GM23338 (cell line): ENCODE results near the gene OR4X1. TPM values are rescaled to one million over a fixed set of nuclear protein-coding genes. Genes with fewer than 3 reads are reported as not detected.

Experiments used
- ATAC-seq: fragments of 200-7000 bp; cut with Tn5 transposase; 3 replicates; pipeline ENCODE4 v1.9.1; 2020
- DNase-seq: peaks from one replicate; pipeline ENCODE4 v3.0.0-alpha.2; 2015; ENCODE audit warnings: low spot score
- H2AFZ ChIP-seq: fragments of 200-600 bp; sonication (generic); 2 replicates; pipeline ENCODE4 v1.8.0; 2016; ENCODE audit warnings: antibody characterized with exemption, mild to moderate bottlenecking, moderate library complexity
- H3F3A ChIP-seq: fragments of 200-600 bp; sonication (generic); replicated peaks from 2 replicates; pipeline ENCODE4 v1.8.0; 2017; ENCODE audit warnings: antibody characterized with exemption, mixed run types, low read depth
- H3K27ac ChIP-seq: fragments of 200-600 bp; sonication (generic); 2 replicates; pipeline ENCODE4 v1.6.1; 2016; ENCODE audit warnings: low read depth
- H3K27me3 ChIP-seq: fragments of 200-600 bp; sonication (generic); 2 replicates; pipeline ENCODE4 v1.8.0; 2016; ENCODE audit warnings: mild to moderate bottlenecking, mixed run types, moderate library complexity; ENCODE audit not compliant: insufficient read depth
- H3K36me3 ChIP-seq: fragments of 200-600 bp; sonication (generic); 2 replicates; pipeline ENCODE4 v1.8.0; 2016; ENCODE audit warnings: mild to moderate bottlenecking; ENCODE audit not compliant: insufficient read depth
- H3K4me1 ChIP-seq: fragments of 200-600 bp; sonication (generic); 2 replicates; pipeline ENCODE4 v1.8.0; 2016; ENCODE audit warnings: mild to moderate bottlenecking, moderate library complexity; ENCODE audit not compliant: insufficient read depth
- H3K4me2 ChIP-seq: fragments of 200-600 bp; sonication (generic); 2 replicates; pipeline ENCODE4 v1.7.1; 2017; ENCODE audit warnings: mixed run types
- H3K4me3 ChIP-seq: fragments of 200-600 bp; sonication (generic); 2 replicates; pipeline ENCODE4 v1.6.1; 2016; ENCODE audit warnings: mixed run types
- H3K79me2 ChIP-seq: fragments of 200-600 bp; sonication (generic); replicated peaks from 2 replicates; pipeline ENCODE4 v1.8.0; 2017; ENCODE audit warnings: mild to moderate bottlenecking; ENCODE audit not compliant: insufficient read depth
- H3K9me2 ChIP-seq: fragments of 200-600 bp; sonication (generic); 2 replicates; pipeline ENCODE4 v1.8.0; 2017; ENCODE audit not compliant: insufficient read depth
- H4K20me1 ChIP-seq: fragments of 200-600 bp; sonication (generic); replicated peaks from 2 replicates; pipeline ENCODE4 v1.8.0; 2017; ENCODE audit warnings: mild to moderate bottlenecking; ENCODE audit not compliant: insufficient read depth
- H3K27ac Mint-ChIP-seq: 2 replicates; pipeline ENCODE4 v1.8.0; 2020; ENCODE audit warnings: inconsistent platforms, mild to moderate bottlenecking, moderate library complexity, mixed read lengths
- H3K27me3 Mint-ChIP-seq: 3 replicates; pipeline ENCODE4 v1.8.0; 2022; ENCODE audit warnings: low read depth, mild to moderate bottlenecking, moderate library complexity, mixed read lengths, inconsistent platforms; ENCODE audit not compliant: insufficient read depth, poor library complexity
- H3K36me3 Mint-ChIP-seq: 3 replicates; pipeline ENCODE4 v1.8.0; 2021; ENCODE audit warnings: low read depth, mild to moderate bottlenecking, inconsistent platforms, moderate library complexity, mixed read lengths
- H3K4me1 Mint-ChIP-seq: 3 replicates; pipeline ENCODE4 v1.8.0; 2020; ENCODE audit warnings: mild to moderate bottlenecking, inconsistent platforms, mixed read lengths
- H3K4me3 Mint-ChIP-seq: 3 replicates; pipeline ENCODE4 v1.8.0; 2021; ENCODE audit warnings: moderate library complexity, mild to moderate bottlenecking, inconsistent platforms, mixed read lengths
- H3K9me3 Mint-ChIP-seq: 3 replicates; pipeline ENCODE4 v1.8.0; 2020; ENCODE audit warnings: moderate library complexity, mild to moderate bottlenecking, inconsistent platforms, mixed read lengths
- CREB1 ChIP-seq: fragments of 250-450 bp; sonication (Bioruptor Pico); IDR thresholded peaks from 2 replicates; pipeline ENCODE4 v1.5.0; 2020; ENCODE audit warnings: low read depth, mild to moderate bottlenecking, moderate library complexity
- EZH2 ChIP-seq: fragments of 200-600 bp; sonication (generic); IDR thresholded peaks from one replicate; pipeline ENCODE4 v1.8.0; 2017; ENCODE audit warnings: antibody characterized with exemption, mild to moderate bottlenecking, low read depth; ENCODE audit not compliant: unreplicated experiment
- EZH2phosphoT487 ChIP-seq: fragments of 200-600 bp; sonication (generic); IDR thresholded peaks from one replicate; pipeline ENCODE4 v1.8.1; 2018; ENCODE audit warnings: antibody characterized with exemption; ENCODE audit not compliant: unreplicated experiment
- JUNB ChIP-seq: IDR thresholded peaks from one replicate; pipeline ENCODE4 v1.6.1; 2016; ENCODE audit warnings: antibody characterized with exemption; ENCODE audit not compliant: unreplicated experiment
- NANOG ChIP-seq: IDR thresholded peaks from 2 replicates; pipeline ENCODE4 v1.6.1; 2016; ENCODE audit warnings: antibody characterized with exemption, borderline replicate concordance
- POLR2AphosphoS5 ChIP-seq: IDR thresholded peaks from 2 replicates; pipeline ENCODE4 v1.6.1; 2016; ENCODE audit warnings: antibody characterized with exemption, low read depth
- REST ChIP-seq: IDR thresholded peaks from one replicate; pipeline ENCODE4 v1.6.1; 2018; ENCODE audit warnings: antibody characterized with exemption; ENCODE audit not compliant: unreplicated experiment
- STAT1 ChIP-seq: IDR thresholded peaks from one replicate; pipeline ENCODE4 v1.6.1; 2016; ENCODE audit warnings: antibody characterized with exemption; ENCODE audit not compliant: unreplicated experiment
- ZNF114 ChIP-seq: fragments of 250-450 bp; sonication (Bioruptor Pico); IDR thresholded peaks from 2 replicates; pipeline ENCODE4 v1.5.0; 2020; ENCODE audit warnings: mild to moderate bottlenecking, moderate library complexity
- ZNF331 ChIP-seq: fragments of 250-450 bp; sonication (Bioruptor Pico); IDR thresholded peaks from 2 replicates; pipeline ENCODE4 v1.5.0; 2020; ENCODE audit warnings: low read depth, mild to moderate bottlenecking, moderate library complexity
- ZNF462 ChIP-seq: fragments of 250-450 bp; sonication (Bioruptor Pico); IDR thresholded peaks from 2 replicates; pipeline ENCODE4 v1.5.0; 2020; ENCODE audit warnings: mild to moderate bottlenecking, moderate library complexity
- polyA plus RNA-seq: library from polyadenylated mRNA; unstranded; fragments of >200 nt; fragmentation: Nextera tagmentation; extraction: Ambion mirVana; gene quantifications from 2 replicates; pipeline ENCODE4 v1.2.1, GENCODE V29; 2016
- total RNA-seq: library from RNA; depleted of rRNA; stranded (reverse); fragments of >200 nt; shearing (Covaris generic); gene quantifications from 2 replicates; pipeline ENCODE4 v1.2.3, GENCODE V29; 2014
- TF ChIP-seq, protein P1 (sequence below), 2 experiments: fragments of 200-600 bp in 1 of 2; sonication (generic) in 1 of 2; conservative IDR thresholded peaks; 2 replicates each; pipeline versions ENCODE4 v1.5.1 to v1.6.1; 2016 to 2017; ENCODE audit warnings: antibody characterized with exemption in 2 of 2, low read depth in 2 of 2, mild to moderate bottlenecking in 2 of 2, moderate library complexity in 1 of 2
- TF ChIP-seq, protein P2 (sequence below): IDR thresholded peaks from 2 replicates; pipeline ENCODE4 v1.6.1; 2016; ENCODE audit warnings: antibody characterized with exemption

Gene OR4X1
- total and polyA plus RNA-seq, 2 experiments from 2014 or later = not detected

DNA sequence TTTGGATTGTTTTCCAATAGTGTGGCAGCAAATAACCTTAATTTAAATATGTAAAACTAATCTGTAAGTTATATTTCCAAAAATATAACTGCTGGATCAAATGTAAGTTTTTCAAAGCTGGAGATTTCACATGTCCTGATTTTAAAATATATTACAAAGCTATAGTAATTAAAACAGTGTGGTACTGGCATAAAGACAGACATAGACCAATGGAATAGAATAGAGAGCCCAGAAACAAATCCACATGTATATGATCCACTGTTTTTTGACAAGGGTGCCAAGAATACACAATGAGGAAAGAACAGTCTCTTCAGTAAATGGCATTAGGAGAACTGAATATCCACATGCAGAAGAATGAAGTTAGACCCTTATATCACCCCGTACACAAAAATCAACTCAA lies 14.8 kb upstream of the OR4X1 start (continued):
- TF ChIP-seq REST (no peak), EZH2 (no peak), ZNF331 (no peak), POLR2AphosphoS5 (no peak), NANOG (no peak)

- peaks cover 25% of the 10 kb centered on the region for H3K36me3 Mint-ChIP-seq
- H3K79me2 ChIP-seq = no peaks in the 10 kb centered on the region
- no peaks in the 10 kb centered on the region for H3K4me1 ChIP-seq
- no peak for TF ChIP-seq ZNF462 (CRISPR knock-in tag)
- TF ChIP-seq JUNB = no peak
- no peak for TF ChIP-seq EZH2
- no peak for TF ChIP-seq ZNF114 (CRISPR knock-in tag)
- no peak for TF ChIP-seq ZNF331
- TF ChIP-seq, protein P1, sequence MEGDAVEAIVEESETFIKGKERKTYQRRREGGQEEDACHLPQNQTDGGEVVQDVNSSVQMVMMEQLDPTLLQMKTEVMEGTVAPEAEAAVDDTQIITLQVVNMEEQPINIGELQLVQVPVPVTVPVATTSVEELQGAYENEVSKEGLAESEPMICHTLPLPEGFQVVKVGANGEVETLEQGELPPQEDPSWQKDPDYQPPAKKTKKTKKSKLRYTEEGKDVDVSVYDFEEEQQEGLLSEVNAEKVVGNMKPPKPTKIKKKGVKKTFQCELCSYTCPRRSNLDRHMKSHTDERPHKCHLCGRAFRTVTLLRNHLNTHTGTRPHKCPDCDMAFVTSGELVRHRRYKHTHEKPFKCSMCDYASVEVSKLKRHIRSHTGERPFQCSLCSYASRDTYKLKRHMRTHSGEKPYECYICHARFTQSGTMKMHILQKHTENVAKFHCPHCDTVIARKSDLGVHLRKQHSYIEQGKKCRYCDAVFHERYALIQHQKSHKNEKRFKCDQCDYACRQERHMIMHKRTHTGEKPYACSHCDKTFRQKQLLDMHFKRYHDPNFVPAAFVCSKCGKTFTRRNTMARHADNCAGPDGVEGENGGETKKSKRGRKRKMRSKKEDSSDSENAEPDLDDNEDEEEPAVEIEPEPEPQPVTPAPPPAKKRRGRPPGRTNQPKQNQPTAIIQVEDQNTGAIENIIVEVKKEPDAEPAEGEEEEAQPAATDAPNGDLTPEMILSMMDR (conservative IDR thresholded peaks at IDR 0.05; ENCODE audit: low read depth in 2 of 2) = no peak
- TF ChIP-seq EZH2phosphoT487 = no peak
- TF ChIP-seq NANOG = no peak
- TF ChIP-seq, protein P2, sequence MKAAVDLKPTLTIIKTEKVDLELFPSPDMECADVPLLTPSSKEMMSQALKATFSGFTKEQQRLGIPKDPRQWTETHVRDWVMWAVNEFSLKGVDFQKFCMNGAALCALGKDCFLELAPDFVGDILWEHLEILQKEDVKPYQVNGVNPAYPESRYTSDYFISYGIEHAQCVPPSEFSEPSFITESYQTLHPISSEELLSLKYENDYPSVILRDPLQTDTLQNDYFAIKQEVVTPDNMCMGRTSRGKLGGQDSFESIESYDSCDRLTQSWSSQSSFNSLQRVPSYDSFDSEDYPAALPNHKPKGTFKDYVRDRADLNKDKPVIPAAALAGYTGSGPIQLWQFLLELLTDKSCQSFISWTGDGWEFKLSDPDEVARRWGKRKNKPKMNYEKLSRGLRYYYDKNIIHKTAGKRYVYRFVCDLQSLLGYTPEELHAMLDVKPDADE = no peak
- no peak for TF ChIP-seq CREB1 (CRISPR knock-in tag)
- TF ChIP-seq STAT1 = no peak
These were observed 2.1 kb upstream of the OR4X1 start for GRCh38 chr11:48261600-48261999.

More at GRCh38 chr11:48261600-48261999, 2.1 kb upstream of the OR4X1 start:
- Mint-ChIP-seq H3K27me3 (peaks cover 4% of the 10 kb centered on the region), H3K9me3 (peaks cover 90% of the 10 kb centered on the region), H3K4me3 (no peak overlapping the region), H3K4me1 (no peaks in the 10 kb centered on the region), H3K27ac (no peak overlapping the region)
- Histone ChIP-seq H3F3A (no peaks in the 10 kb centered on the region), H3K9me2 (no peaks in the 10 kb centered on the region), H3K27ac (no peak overlapping the region), H3K36me3 (no peaks in the 10 kb centered on the region; the same call in 1 of the 2 replicates), H2AFZ (no peak overlapping the region), H3K27me3 (no peaks in the 10 kb centered on the region), H4K20me1 (no peaks in the 10 kb centered on the region), H3K4me2 (no peak overlapping the region), H3K4me3 (no peak overlapping the region)
- no peak for ATAC-seq
- DNase-seq = no peak
